ENCODE measurements around the gene CNKSR3. TPM values are rescaled to one million over a fixed set of nuclear protein-coding genes. Genes with fewer than 3 reads are reported as not detected.

CNKSR3 gene
- total RNA-seq, 2 donors from 2014 or later = 13.0 to 14.3 TPM

GRCh38 chr6:154435400-154435945, 75.0 kb downstream of the CNKSR3 start:
- no peak for DNase-seq (ENCODE audit: low spot score)

DNA sequence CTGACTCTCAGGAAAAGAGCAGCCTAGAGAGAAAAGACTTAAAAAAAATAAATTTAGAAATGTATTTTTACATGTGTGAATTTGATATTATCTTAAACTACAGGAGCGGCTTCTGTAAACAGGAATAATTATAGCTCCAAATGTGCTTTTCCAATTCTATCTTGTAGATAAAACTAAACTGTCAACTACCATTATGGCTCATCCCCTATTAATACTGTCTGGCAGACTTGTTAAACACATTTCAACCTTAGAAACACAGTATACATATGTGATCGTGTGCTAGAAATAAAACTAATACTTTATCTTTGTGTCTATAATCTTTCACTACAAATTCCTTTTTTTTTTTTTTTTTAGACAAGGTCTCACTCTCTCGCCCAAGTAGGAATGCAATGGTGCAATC, 75.8 kb downstream of the CNKSR3 start:
- DNase-seq (ENCODE audit: low spot score) = no peak
- intact Hi-C loops (cut with DNase I) = no loop called here

More at GRCh38 chr6:154435400-154435945, 75.0 kb downstream of the CNKSR3 start:
- intact Hi-C loops (cut with DNase I) = no loop called here

- no peak for DNase-seq (ENCODE audit: low spot score)
- intact Hi-C loops (cut with DNase I) = no loop called here
These were observed 76.8 kb downstream of the CNKSR3 start for GRCh38 chr6:154433477-154434241.

GRCh38 chr6:154432533-154433476, 77.7 kb downstream of the CNKSR3 start:
- intact Hi-C loops (cut with DNase I) = no loop called here
- no peak for DNase-seq (ENCODE audit: low spot score)

DNA sequence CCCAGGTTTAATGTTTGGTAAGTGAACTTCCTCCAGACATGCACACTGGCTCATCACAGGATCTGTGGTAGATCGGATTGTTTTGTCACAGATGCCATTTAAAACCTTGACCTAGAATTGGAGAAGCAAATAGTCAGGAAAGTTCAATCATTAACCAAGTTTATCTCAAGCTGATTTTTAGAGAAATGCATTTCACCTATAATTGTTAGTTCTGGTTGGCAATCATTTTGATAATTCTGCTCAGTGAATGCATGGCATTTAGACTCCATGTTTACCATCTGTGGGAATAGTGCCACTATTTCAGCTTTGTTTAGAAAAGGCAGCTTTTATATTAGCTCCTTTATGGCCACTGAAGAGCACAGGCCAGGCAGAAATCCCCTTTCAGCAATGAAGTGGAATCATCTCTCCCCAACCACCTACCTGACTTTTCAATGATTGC, 80.0 kb downstream of the CNKSR3 start:
- intact Hi-C loops (cut with DNase I) = no loop called here
- DNase-seq (ENCODE audit: low spot score) = no peak

- intact Hi-C loops (cut with DNase I) = no loop called here
- no peak for DNase-seq (ENCODE audit: low spot score)
These were observed 80.8 kb downstream of the CNKSR3 start for GRCh38 chr6:154429711-154430110.

- intact Hi-C loops (cut with DNase I) = no loop called here
- DNase-seq (ENCODE audit: low spot score) = no peak
These were observed 81.6 kb downstream of the CNKSR3 start for GRCh38 chr6:154428897-154429296.

GRCh38 chr6:154427446-154427845, 83.0 kb downstream of the CNKSR3 start:
- DNase-seq (ENCODE audit: low spot score) = no peak
- intact Hi-C loops (cut with DNase I) = no loop called here

GRCh38 chr6:154426997-154427396, 83.5 kb downstream of the CNKSR3 start:
- intact Hi-C loops (cut with DNase I) = no loop called here
- no peak for DNase-seq (ENCODE audit: low spot score)

- intact Hi-C loops (cut with DNase I) = no loop called here
- DNase-seq (ENCODE audit: low spot score) = no peak
These were observed 85.5 kb downstream of the CNKSR3 start for GRCh38 chr6:154425034-154425433.

GRCh38 chr6:154414021-154414813, 96.3 kb downstream of the CNKSR3 start:
- intact Hi-C loops (cut with DNase I) = no loop called here

DNA sequence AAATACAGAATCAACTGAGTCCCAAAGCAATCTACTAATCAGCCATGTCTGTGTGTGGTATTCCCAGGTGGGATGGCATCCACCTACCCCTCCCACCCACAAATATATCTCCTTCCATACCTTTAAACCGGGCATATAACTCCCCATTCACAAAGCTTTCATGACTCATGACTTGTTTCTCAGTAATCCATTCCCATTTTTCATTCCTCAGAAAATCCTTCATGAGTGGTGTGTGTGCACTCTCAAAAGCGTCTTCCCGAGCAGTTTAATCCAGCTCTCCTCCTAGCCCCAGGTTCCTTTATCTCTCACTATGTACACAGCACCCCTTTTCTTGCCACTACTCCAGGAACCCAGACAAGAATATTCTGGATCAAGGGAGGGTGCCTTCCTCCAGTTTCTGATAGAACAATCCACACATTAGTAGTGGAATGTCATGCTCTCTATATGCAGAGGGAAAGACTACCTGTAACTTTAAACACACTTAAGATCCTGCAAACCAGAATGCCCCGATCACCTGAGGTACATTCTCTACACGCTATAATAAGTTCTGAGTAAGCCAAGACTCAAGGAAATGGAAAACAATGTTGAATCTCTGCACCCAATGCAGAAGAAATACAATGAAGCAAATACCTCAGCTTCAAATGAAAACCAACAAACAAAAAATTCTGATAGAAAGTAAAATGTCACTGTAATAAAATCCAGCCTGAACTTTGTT, 98.2 kb downstream of the CNKSR3 start:
- no peak for DNase-seq (ENCODE audit: low spot score)
- intact Hi-C loops (cut with DNase I) = no loop called here

More at GRCh38 chr6:154414021-154414813, 96.3 kb downstream of the CNKSR3 start:
- DNase-seq (ENCODE audit: low spot score) = no peak

DNA sequence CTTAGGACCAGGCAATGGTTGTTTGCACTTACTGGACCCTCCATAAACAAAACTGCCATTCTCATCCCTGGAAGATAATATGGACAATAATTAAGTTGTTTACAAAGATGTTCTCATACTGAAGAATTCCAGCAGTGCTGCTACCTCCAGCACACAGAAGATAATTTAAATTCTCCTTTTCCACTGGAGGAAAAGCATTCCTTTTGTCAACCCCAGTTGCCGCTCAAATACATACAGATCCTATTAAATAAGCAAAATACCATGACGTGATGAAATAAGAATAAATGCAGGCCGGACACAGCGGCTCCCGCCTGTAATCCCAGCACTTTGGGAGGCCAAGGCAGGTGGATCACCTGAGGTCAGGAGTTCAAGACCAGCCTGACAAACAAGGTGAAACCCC, 99.4 kb downstream of the CNKSR3 start:
- intact Hi-C loops (cut with DNase I) = no loop called here

GRCh38 chr6:154410619-154411072, 99.8 kb downstream of the CNKSR3 start:
- no peak for DNase-seq (ENCODE audit: low spot score)
- intact Hi-C loops (cut with DNase I) = no loop called here

More for the DNA sequence above, 99.4 kb downstream of the CNKSR3 start:
- DNase-seq (ENCODE audit: low spot score) = no peak

DNA sequence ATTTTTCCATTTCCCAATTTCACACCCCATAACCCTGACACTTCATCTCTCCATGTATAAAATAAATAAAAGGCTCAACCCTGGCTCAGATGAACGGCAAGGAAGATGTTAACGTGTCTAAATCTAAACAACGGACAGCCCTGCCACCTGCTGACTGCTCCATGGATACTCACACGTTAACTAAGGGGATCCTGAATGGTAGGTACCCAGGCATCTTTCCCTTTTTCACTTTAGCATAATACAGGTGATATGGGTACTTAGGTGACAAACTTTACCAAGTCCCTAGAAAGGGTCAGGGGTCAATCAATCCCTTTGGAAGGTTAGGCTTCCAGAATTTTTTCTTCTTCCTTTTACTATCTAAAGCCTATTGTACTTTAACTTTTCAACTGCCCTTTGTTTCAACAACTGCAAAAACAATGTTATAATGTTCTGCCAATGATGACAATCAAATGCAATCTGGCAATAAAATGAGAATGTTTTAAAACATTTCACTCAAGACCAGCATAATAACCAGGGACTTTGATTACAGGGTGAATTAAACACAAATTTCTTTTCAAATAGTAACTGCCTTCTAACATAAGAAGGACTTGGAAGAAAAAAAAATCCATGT, 101.5 kb downstream of the CNKSR3 start:
- DNase-seq (ENCODE audit: low spot score) = no peak
- intact Hi-C loops (cut with DNase I) = loop anchor here in 1 of 2 donors (5.0 kb wide), 1 partner anchor 257 kb away; no protein-coding TSS in a partner anchor

GRCh38 chr6:154407440-154407839, 103.0 kb downstream of the CNKSR3 start:
- intact Hi-C loops (cut with DNase I) = loop anchor here in 1 of 2 donors (5.0 kb wide), 1 partner anchor 255 kb away; no protein-coding TSS in a partner anchor
- no peak for DNase-seq (ENCODE audit: low spot score)

- DNase-seq (ENCODE audit: low spot score) = no peak
- intact Hi-C loops (cut with DNase I) = loop anchor here in 1 of 2 donors (5.0 kb wide), 1 partner anchor 255 kb away; no protein-coding TSS in a partner anchor
These were observed 103.6 kb downstream of the CNKSR3 start for GRCh38 chr6:154406869-154407268.

DNA sequence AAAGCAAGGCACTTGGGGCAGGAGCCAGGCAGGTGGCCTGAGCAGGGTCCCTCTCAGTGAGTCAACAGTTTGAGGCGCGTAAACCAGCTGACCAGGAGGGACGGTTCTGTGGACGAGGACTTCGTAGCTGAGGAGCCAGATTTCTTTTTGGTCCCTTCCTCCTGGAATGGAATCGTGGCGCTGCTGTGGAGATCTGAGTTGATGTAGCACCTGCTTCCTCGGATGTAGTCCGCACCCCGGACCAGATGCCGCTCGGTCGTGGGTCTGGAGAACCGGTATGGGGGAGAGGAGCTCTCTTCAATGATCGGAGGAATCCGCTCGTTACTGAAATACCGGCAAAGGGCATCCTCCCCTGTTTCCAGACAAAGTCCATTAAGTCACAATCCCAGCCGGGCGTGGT, 104.2 kb downstream of the CNKSR3 start:
- intact Hi-C loops (cut with DNase I) = loop anchor here in 1 of 2 donors (5.0 kb wide), 1 partner anchor 254 kb away; no protein-coding TSS in a partner anchor
- DNase-seq (ENCODE audit: low spot score) = no peak
